ENCODE measurements around the gene IMPA2.
"Not testable (repeated sequence)": the region's sequence is repeated elsewhere in the genome, so short reads cannot be mapped to it uniquely, and the experiment has no call there.

- TF ChIP-seq CTCF (IDR thresholded peaks at IDR 0.05; ENCODE audit: borderline replicate concordance, extremely low read depth, low read length, poor library complexity, severe bottlenecking); EZH2 (IDR thresholded peaks at IDR 0.05; ENCODE audit: borderline replicate concordance, low read depth, low read length, severe bottlenecking): not testable (repeated sequence)
Observed at GRCh38 chr18:11959651-11960050, 21.7 kb upstream of the IMPA2 start.

Data from DND-41 (cell line).